GM18868 (cell line): Measurements from ENCODE around the gene CSTB.
"Not testable (repeated sequence)": the region's sequence is repeated elsewhere in the genome, so short reads cannot be mapped to it uniquely, and the experiment has no call there.

ENCODE experiments used
- ATAC-seq: cut with Tn5 transposase; IDR thresholded peaks from one replicate; pipeline ENCODE4 v1.9.1; 2021; ENCODE audit warnings: mild to moderate bottlenecking, moderate library complexity; ENCODE audit not compliant: unreplicated experiment

CSTB gene

GRCh38 chr21:43775795-43776430 lies at the start of gene CSTB:
TSS of gene CSTB (minus strand) at chr21:43776308. CDS start at chr21:43776269, 39 bp downstream.
- ATAC-seq: peak; percentile 69

- ATAC-seq: no peak
These were observed 49.3 kb upstream of the CSTB start for GRCh38 chr21:43825242-43825935.

GRCh38 chr21:43824333-43825241 lies 48.5 kb upstream of the CSTB start:
- no peak for ATAC-seq

- not testable (repeated sequence) for ATAC-seq
These were observed 46.6 kb upstream of the CSTB start for GRCh38 chr21:43822741-43823140.

- ATAC-seq: not testable (repeated sequence)
These were observed 46.1 kb upstream of the CSTB start for GRCh38 chr21:43822166-43822565.

- no peak for ATAC-seq
These were observed 44.4 kb upstream of the CSTB start for GRCh38 chr21:43820466-43820865.

- no peak for ATAC-seq
These were observed 43.6 kb upstream of the CSTB start for GRCh38 chr21:43819511-43820405.

- ATAC-seq: no peak
These were observed 42.6 kb upstream of the CSTB start for GRCh38 chr21:43818685-43819084.

- ATAC-seq: no peak
These were observed 41.3 kb upstream of the CSTB start for GRCh38 chr21:43817157-43818086.

GRCh38 chr21:43816611-43817071 lies 40.5 kb upstream of the CSTB start:
- ATAC-seq: no peak

- no peak for ATAC-seq
These were observed 39.9 kb upstream of the CSTB start for GRCh38 chr21:43815991-43816390.

GRCh38 chr21:43815107-43815613 lies 39.1 kb upstream of the CSTB start:
- no peak for ATAC-seq

- no peak for ATAC-seq
These were observed 38.4 kb upstream of the CSTB start for GRCh38 chr21:43814215-43815106.

- ATAC-seq: no peak
These were observed 37.5 kb upstream of the CSTB start for GRCh38 chr21:43813656-43813980.

- ATAC-seq: no peak
These were observed 37.0 kb upstream of the CSTB start for GRCh38 chr21:43812957-43813655.

- ATAC-seq: no peak
These were observed 36.2 kb upstream of the CSTB start for GRCh38 chr21:43812139-43812821.
